Mesendoderm (in vitro differentiated cells): Measurements from ENCODE around the gene TBC1D8.

ENCODE experiments used
- DNase-seq: peaks from one replicate; pipeline ENCODE4 v3.0.0; 2013
- H2AK5ac ChIP-seq: 2 replicates; pipeline ENCODE4 v1.6.1; 2013; ENCODE audit warnings: low read length, inconsistent platforms
- H2BK120ac ChIP-seq: 2 replicates; pipeline ENCODE4 v1.6.1; 2013; ENCODE audit warnings: low read depth, mild to moderate bottlenecking, low read length, moderate library complexity, mixed read lengths
- H2BK15ac ChIP-seq: replicated peaks from 2 replicates; pipeline ENCODE4 v1.6.1; 2013; ENCODE audit warnings: low read depth, mild to moderate bottlenecking, moderate library complexity
- H2BK5ac ChIP-seq: 2 replicates; pipeline ENCODE4 v1.6.1; 2013; ENCODE audit warnings: low read length, inconsistent platforms
- H3K18ac ChIP-seq: 2 replicates; pipeline ENCODE4 v1.6.1; 2013; ENCODE audit warnings: mild to moderate bottlenecking, low read length, mixed read lengths
- H3K23ac ChIP-seq: one replicate; pipeline ENCODE4 v1.6.1; 2013; ENCODE audit warnings: low read length
- H3K27ac ChIP-seq: 2 replicates; pipeline ENCODE4 v1.5.1; 2013; ENCODE audit warnings: low read depth, mild to moderate bottlenecking, inconsistent platforms, low read length, moderate library complexity
- H3K27me3 ChIP-seq: 2 replicates; pipeline ENCODE4 v1.6.1; 2013; ENCODE audit warnings: low read length, control low read depth, mild to moderate bottlenecking, inconsistent platforms; ENCODE audit not compliant: insufficient read depth, poor library complexity
- H3K36me3 ChIP-seq: 2 replicates; pipeline ENCODE4 v1.6.1; 2013; ENCODE audit warnings: low read length, inconsistent platforms; ENCODE audit not compliant: control insufficient read depth, insufficient read depth
- H3K4ac ChIP-seq: one replicate; pipeline ENCODE4 v1.6.1; 2013; ENCODE audit warnings: low read depth, mild to moderate bottlenecking, low read length, moderate library complexity
- H3K4me1 ChIP-seq: 2 replicates; pipeline ENCODE4 v1.6.1; 2013; ENCODE audit warnings: low read depth, low read length, inconsistent platforms; ENCODE audit not compliant: control insufficient read depth
- H3K4me2 ChIP-seq: 2 replicates; pipeline ENCODE4 v1.6.1; 2013; ENCODE audit warnings: low read length
- H3K4me3 ChIP-seq: 2 replicates; pipeline ENCODE4 v1.5.1; 2013; ENCODE audit warnings: mild to moderate bottlenecking, low read length
- H3K56ac ChIP-seq: one replicate; pipeline ENCODE4 v1.6.1; 2013; ENCODE audit warnings: low read length
- H3K79me1 ChIP-seq: 2 replicates; pipeline ENCODE4 v1.6.1; 2013; ENCODE audit warnings: low read length, inconsistent platforms
- H3K79me2 ChIP-seq: 2 replicates; pipeline ENCODE4 v1.6.1; 2013; ENCODE audit warnings: mild to moderate bottlenecking, low read length; ENCODE audit not compliant: control insufficient read depth, insufficient read depth
- H3K9ac ChIP-seq: 2 replicates; pipeline ENCODE4 v1.6.1; 2013; ENCODE audit warnings: low read length, inconsistent platforms
- H4K5ac ChIP-seq: one replicate; pipeline ENCODE4 v1.6.1; 2013; ENCODE audit warnings: low read length
- H4K8ac ChIP-seq: one replicate; pipeline ENCODE4 v1.6.1; 2013; ENCODE audit warnings: low read depth, mild to moderate bottlenecking, control low read depth, low read length, moderate library complexity
- WGBS: extraction: QIAGEN DNeasy Blood & Tissue Kit; methylation state at CpG from one replicate; pipeline ENCODE4 v1.1.7; 2013; ENCODE audit warnings: low lambda C conversion rate, missing lambda C conversion rate; ENCODE audit not compliant: insufficient coverage; ENCODE audit errors: extremely low coverage; 5-methylcytosine and 5-hydroxymethylcytosine counted together

TBC1D8 gene

GRCh38 chr2:100972452-100972851 is 178.7 kb downstream of the TBC1D8 start:
- Histone ChIP-seq H3K27me3 (no peaks in the 10 kb centered on the region), H3K4me2 (no peak overlapping the region), H2BK5ac (no peak overlapping the region), H3K36me3 (no peaks in the 10 kb centered on the region), H3K79me1 (no peaks in the 10 kb centered on the region), H4K8ac (no peak overlapping the region), H3K56ac (no peak overlapping the region), H3K18ac (no peak overlapping the region), H2BK120ac (no peak overlapping the region), H2BK15ac (no peak overlapping the region), H3K79me2 (no peaks in the 10 kb centered on the region), H3K4me3 (no peak overlapping the region), H3K9ac (no peak overlapping the region), H3K4ac (no peak overlapping the region), H3K27ac (no peak overlapping the region), H3K4me1 (no peaks in the 10 kb centered on the region), H2AK5ac (no peak overlapping the region), H3K23ac (no peak overlapping the region), H4K5ac (no peak overlapping the region)
- no CpG with 5 or more reads among the region's 7 CpGs for WGBS
- no peak for DNase-seq

GRCh38 chr2:100971221-100971620 is 180.0 kb downstream of the TBC1D8 start:
- no peak for DNase-seq
- H2AK5ac ChIP-seq, result no peak overlapping the region
- no peak overlapping the region for H3K23ac ChIP-seq
- H4K8ac ChIP-seq, result no peak overlapping the region
- H3K4me3 ChIP-seq, result no peak overlapping the region
- no peak overlapping the region for H3K56ac ChIP-seq
- H2BK120ac ChIP-seq, result no peak overlapping the region
- H3K36me3 ChIP-seq, result no peaks in the 10 kb centered on the region
- no peak overlapping the region for H3K4ac ChIP-seq
- no peak overlapping the region for H3K4me2 ChIP-seq
- no peaks in the 10 kb centered on the region for H3K79me2 ChIP-seq
- no peaks in the 10 kb centered on the region for H3K27me3 ChIP-seq
- no peaks in the 10 kb centered on the region for H3K4me1 ChIP-seq
- H3K27ac ChIP-seq, result no peak overlapping the region
- H2BK15ac ChIP-seq, result no peak overlapping the region
- H3K18ac ChIP-seq, result no peak overlapping the region
- no peak overlapping the region for H2BK5ac ChIP-seq
- no peak overlapping the region for H3K9ac ChIP-seq
- H4K5ac ChIP-seq, result no peak overlapping the region
- H3K79me1 ChIP-seq, result no peaks in the 10 kb centered on the region
- WGBS, result no CpG with 5 or more reads among the region's 9 CpGs

- no CpG with 5 or more reads among the region's 7 CpGs for WGBS
- H2AK5ac ChIP-seq, result no peak overlapping the region
Observed at GRCh38 chr2:100969998-100970397, 181.2 kb downstream of the TBC1D8 start.

GRCh38 chr2:100968146-100969145 is 182.7 kb downstream of the TBC1D8 start:
- no peak overlapping the region for H2AK5ac ChIP-seq
- H3K4ac ChIP-seq, result no peak overlapping the region
- H3K79me2 ChIP-seq, result no peaks in the 10 kb centered on the region
- no peaks in the 10 kb centered on the region for H3K79me1 ChIP-seq
- no peak overlapping the region for H4K8ac ChIP-seq
- no peaks in the 10 kb centered on the region for H3K27me3 ChIP-seq
- H3K4me3 ChIP-seq, result no peak overlapping the region
- H3K36me3 ChIP-seq, result no peaks in the 10 kb centered on the region
- H3K4me1 ChIP-seq, result no peaks in the 10 kb centered on the region
- no peak overlapping the region for H3K23ac ChIP-seq
- WGBS, result no CpG with 5 or more reads among the region's 28 CpGs
- H3K56ac ChIP-seq, result no peak overlapping the region
- H3K4me2 ChIP-seq, result no peak overlapping the region
- H2BK120ac ChIP-seq, result no peak overlapping the region
- H3K18ac ChIP-seq, result no peak overlapping the region
- no peak overlapping the region for H3K9ac ChIP-seq
- H2BK5ac ChIP-seq, result no peak overlapping the region
- DNase-seq, result no peak
- H3K27ac ChIP-seq, result no peak overlapping the region
- H4K5ac ChIP-seq, result no peak overlapping the region
- H2BK15ac ChIP-seq, result no peak overlapping the region

More at GRCh38 chr2:100969998-100970397, 181.2 kb downstream of the TBC1D8 start:
- no peaks in the 10 kb centered on the region for H3K36me3 ChIP-seq
- H3K4me1 ChIP-seq, result no peaks in the 10 kb centered on the region
- no peak for DNase-seq
- H3K56ac ChIP-seq, result no peak overlapping the region
- H3K4ac ChIP-seq, result no peak overlapping the region
- no peak overlapping the region for H3K4me2 ChIP-seq
- H3K79me2 ChIP-seq, result no peaks in the 10 kb centered on the region
- H3K27me3 ChIP-seq, result no peaks in the 10 kb centered on the region
- no peak overlapping the region for H4K8ac ChIP-seq
- no peak overlapping the region for H2BK5ac ChIP-seq
- no peaks in the 10 kb centered on the region for H3K79me1 ChIP-seq
- no peak overlapping the region for H3K27ac ChIP-seq
- H2BK15ac ChIP-seq, result no peak overlapping the region
- no peak overlapping the region for H3K18ac ChIP-seq
- no peak overlapping the region for H3K4me3 ChIP-seq
- H3K9ac ChIP-seq, result no peak overlapping the region
- H4K5ac ChIP-seq, result no peak overlapping the region
- H3K23ac ChIP-seq, result no peak overlapping the region
- no peak overlapping the region for H2BK120ac ChIP-seq

- no peak overlapping the region for H3K27ac ChIP-seq
- H2AK5ac ChIP-seq, result no peak overlapping the region
- H3K79me1 ChIP-seq, result no peaks in the 10 kb centered on the region
- no peak overlapping the region for H3K4me2 ChIP-seq
- H3K18ac ChIP-seq, result no peak overlapping the region
- WGBS, result no CpG with 5 or more reads among the region's 8 CpGs
- H3K36me3 ChIP-seq, result no peaks in the 10 kb centered on the region
- no peak overlapping the region for H2BK5ac ChIP-seq
- no peak for DNase-seq
- H3K4me1 ChIP-seq, result no peaks in the 10 kb centered on the region
- H3K27me3 ChIP-seq, result no peaks in the 10 kb centered on the region
- H2BK120ac ChIP-seq, result no peak overlapping the region
- no peaks in the 10 kb centered on the region for H3K79me2 ChIP-seq
- no peak overlapping the region for H4K5ac ChIP-seq
- H3K9ac ChIP-seq, result no peak overlapping the region
- H3K4me3 ChIP-seq, result no peak overlapping the region
- no peak overlapping the region for H4K8ac ChIP-seq
- no peak overlapping the region for H3K56ac ChIP-seq
- H2BK15ac ChIP-seq, result no peak overlapping the region
- H3K23ac ChIP-seq, result no peak overlapping the region
- H3K4ac ChIP-seq, result no peak overlapping the region
Observed at GRCh38 chr2:100967716-100968115, 183.5 kb downstream of the TBC1D8 start.
